HG03159 (cell line): ENCODE results near the gene SEL1L.
"Not testable (repeated sequence)": the region's sequence is repeated elsewhere in the genome, so short reads cannot be mapped to it uniquely, and the experiment has no call there.

ENCODE experiments used
- ATAC-seq: cut with Tn5 transposase; IDR thresholded peaks from one replicate; pipeline ENCODE4 v1.9.1; 2021; ENCODE audit warnings: mild to moderate bottlenecking, moderate library complexity; ENCODE audit not compliant: unreplicated experiment

The SEL1L gene

DNA sequence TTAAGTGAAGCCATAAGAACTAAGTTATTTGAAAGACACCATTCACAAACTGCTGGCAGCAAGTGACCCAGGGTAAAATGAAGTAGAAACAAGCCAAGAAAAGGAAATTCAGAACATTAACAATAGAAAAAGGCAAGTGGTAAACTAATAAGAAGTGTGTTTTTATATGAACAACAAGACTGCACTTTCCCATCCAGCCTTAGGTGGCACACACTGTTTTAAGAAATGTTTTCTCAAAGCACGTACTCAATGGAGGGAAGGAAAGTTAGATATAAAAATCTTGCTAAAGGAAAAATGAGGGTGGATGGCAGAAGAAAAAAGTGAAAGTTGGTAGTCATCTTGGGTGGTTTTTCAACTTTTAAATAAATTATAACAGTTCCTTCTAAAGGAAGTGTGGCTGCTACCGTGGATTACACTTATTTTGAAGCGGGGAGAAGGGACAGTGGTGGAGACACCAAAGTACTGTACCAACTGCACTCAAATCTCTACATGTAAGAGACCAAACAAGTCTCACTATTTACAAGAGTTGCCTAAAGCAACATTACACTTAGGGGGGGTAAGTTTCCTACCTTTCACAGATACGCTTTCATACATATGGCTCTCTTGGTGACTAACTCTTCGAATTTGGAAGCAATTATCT, 58.8 kb downstream of the SEL1L start:
- no peak for ATAC-seq

DNA sequence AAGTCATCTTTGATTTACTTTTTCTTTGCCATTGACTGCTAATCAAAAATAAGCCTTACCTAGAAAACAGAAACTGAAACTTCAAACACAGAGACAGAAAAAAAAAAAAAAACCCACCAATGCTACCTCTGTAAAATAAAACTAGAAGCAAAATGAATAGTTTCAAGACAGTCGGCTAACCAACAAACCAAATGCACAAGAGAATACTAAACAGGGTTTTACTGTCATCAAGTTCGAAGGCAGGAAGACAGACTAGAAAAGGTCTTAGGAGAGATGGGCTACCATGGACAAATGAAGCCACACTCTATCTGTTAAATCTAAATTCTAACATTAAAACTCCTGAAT, 59.5 kb downstream of the SEL1L start:
- peak; percentile 46 for ATAC-seq

- ATAC-seq = peak; percentile 34
These were observed 60.1 kb downstream of the SEL1L start for GRCh38 chr14:81473456-81474147.

DNA sequence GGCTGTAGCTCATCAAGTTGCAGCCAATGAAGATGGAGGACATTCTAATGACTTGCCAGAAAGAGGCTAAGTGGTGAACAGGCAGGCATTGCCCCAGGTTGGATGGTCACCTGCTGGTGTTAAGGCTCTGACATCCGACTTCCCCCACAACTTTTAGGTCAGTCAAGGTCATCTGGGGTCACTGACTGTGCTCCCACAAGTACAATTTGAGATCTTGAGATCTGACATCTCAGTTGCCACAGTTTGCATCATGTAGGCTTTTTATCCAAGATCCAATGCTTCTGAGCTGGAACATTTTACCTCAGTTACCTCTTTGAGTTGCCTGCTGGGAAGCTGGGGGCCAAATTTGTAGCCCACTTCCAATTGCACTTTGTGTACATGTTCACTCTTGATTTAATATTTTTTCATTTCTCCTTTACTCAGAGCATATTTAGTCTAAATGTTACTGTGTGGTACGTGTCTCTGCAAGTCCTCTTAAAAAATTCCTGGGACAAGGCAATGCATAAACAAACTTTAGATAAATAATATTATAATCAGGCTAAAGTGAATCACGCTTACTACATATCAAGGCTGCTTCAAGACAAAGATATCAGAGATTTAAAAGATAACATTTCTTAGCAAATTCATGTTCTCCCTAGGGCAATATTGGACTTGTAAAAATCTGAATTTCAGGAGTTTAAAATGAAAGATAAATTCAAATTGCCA, 61.4 kb downstream of the SEL1L start:
- no peak for ATAC-seq

DNA sequence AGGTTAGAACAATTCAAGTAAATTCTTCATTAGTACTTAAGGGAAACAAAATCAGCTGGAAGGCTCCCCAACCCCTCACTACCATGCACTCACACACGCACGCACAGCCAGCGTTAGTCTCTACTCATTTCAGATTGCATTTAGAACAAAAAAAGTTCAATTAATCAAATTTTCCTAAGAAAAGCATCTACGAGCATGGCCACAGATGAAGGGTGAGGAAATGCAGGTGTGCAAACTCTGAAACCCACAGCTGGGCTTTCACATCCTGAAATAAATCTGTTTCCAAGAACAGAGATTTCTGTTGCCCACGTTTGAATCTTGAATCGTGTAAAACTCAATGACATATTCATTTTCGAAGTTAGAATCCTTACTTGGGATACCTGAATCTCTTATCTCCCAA, 62.6 kb downstream of the SEL1L start:
- ATAC-seq = peak; percentile 9

DNA sequence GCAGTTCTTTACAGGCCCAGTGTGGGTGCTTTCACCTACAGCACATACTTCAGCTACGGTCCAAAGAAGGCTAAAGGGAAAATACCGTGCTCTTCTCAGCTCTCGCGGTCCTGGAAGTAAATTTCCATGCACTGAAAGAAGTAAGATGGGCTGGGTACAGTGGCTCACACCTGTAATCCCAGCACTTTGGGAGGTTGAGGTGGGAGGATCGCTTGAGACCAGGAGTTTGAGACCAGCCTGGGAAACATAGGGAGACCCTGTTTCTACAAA, 63.2 kb downstream of the SEL1L start:
- peak; percentile 21 for ATAC-seq

DNA sequence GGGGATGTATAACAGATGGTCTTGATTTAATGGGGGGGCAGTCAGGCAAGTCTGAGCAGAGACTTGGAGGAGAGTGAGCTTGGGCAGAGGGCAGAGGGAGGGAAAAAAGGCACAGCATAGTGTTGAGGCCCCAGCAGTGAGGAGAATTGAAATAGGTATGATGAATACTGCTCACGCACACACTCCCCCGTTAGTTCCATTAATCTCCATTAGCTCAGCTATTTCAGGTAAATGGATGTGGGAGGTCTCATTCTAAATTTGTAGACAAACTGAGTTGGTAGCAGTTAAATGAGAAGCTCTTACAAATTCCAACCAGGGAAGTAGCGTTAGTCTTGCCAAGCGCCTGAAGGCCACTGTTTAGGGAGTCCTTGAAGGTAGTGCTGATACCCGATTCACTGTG, 66.8 kb downstream of the SEL1L start:
- ATAC-seq = no peak

GRCh38 chr14:81465507-81466228, 68.0 kb downstream of the SEL1L start:
- ATAC-seq = no peak

DNA sequence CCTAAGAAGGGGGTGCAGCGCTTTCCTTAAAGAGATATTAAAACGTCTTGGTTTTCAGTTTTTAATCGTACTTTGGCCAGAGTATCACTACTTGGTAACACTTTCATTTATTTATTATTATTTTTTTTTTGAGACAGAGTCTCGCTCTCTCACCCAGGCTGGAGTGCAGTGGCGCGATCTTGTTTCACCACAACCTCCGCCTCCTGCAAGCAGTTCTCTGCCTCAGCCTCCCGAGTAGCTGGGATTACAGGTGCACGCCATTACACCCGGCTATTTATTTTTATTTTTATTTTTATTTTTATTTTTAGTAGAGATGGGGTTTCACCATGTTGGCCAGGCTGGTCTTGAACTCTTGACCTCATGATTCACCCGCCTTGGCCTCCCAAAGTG, 68.7 kb downstream of the SEL1L start:
- not testable (repeated sequence) for ATAC-seq

DNA sequence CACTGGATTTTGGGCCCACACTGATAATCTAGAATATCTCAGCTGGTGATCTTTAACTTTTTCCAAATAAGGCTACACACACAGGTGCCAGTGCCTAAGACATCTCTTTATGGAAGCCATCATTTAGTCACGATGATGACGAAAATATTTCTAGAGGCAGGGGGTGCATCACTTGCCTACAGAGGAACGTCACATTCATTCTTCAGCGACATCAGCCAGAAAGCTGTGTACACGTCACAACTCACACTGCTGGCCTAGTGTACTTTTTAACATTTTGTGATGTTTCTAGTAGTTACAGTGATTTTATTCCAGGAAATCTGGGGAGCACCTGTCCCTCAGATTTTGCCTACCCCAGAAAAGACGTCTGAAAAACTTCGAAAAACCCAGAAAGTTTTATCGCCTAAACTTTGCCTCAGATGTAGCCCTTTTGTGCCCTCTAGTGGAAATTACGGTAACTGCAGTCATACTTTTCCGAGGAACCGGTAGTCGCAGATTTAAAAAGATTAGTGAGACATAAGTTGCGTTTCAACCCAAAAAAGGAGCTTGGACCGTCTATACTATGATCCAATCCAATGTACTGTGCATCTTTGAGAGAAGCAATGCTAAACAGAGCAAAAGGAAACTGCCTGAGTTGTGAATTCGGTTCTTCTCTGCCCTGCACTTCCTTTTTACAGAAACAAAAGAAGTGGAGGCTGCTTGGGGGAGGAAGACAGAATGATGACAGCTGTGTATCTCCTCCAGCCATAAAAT, 69.2 kb downstream of the SEL1L start:
- ATAC-seq = peak; percentile 73

DNA sequence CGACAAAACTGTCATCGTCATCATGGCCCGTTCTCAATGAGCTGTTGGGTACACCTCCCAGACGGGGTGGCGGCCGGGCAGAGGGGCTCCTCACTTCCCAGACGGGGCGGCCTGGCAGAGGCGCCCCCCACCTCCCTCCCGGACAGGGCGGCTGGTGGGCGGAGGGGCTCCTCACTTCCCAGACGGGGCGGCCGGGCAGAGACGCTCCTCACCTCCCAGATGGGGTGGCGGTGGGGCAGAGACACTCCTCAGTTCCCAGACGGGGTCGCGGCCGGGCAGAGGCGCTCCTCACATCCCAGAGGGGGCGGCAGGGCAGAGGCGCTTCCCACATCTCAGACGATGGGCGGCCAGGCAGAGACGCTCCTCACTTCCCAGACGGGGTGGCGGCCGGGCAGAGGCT, 71.3 kb downstream of the SEL1L start:
- not testable (repeated sequence) for ATAC-seq

GRCh38 chr14:81459912-81460311, 73.7 kb downstream of the SEL1L start:
- ATAC-seq = no peak

GRCh38 chr14:81458352-81458751, 75.3 kb downstream of the SEL1L start:
- ATAC-seq = no peak

DNA sequence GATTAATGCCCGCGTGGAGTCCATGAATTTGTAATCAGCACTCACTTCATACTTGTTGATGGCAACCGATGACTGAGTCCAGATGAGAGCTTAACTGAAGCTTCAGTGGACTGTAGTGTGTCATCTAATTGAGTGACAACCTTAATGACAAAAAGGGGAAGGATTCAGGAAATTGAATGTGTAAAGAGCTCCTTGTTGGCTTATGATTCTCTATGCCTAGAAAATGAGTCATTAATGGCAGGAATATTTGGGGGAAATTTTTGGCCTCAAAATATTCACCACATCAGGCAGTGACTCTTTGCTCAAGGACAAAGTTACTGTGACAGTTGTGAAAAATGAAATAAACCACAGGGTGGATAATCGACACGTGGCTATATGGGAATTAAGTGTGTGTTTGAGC, 78.3 kb downstream of the SEL1L start:
- ATAC-seq = peak; percentile 36

GRCh38 chr14:81454572-81455218, 79.0 kb downstream of the SEL1L start:
- peak; percentile 86 for ATAC-seq

- ATAC-seq = peak; percentile 68
These were observed 80.4 kb downstream of the SEL1L start for GRCh38 chr14:81453166-81453766.

DNA sequence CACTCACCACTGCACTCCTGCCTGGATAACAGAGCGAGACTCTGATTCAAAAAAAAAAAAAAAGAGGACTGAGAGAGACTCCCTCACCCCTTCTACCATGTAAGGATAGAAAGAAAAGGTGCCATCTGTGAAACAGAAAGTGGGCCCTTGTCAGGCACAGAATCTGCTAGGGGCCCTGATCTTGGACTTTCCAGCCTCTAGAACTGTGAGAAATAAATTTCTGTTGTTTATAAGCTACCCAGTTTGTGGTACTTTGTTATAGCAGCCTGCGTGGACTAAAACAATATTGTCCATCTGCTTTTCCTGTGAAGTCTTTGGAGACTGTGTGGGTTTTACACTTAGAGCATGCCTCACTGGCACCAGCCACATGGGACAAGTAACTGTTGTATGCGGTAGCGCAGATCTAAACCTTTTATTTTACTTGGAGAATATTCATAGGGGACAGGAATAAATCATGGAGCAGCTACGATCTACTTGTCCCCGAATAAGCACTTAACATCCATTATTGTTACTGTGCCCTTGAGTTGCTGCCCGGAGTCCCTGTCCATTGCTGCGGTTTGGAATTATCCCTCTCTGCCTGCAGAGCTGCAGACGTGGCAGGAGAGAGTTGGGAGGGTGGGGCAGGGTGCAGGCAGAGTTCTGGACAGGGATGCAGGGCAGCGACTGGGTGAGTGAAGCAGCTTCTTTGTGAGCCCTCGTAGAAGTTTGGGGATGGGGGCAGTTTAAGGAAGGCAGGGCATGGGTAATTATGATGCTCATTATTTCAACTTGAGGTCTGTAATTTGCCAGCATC, 81.1 kb downstream of the SEL1L start:
- no peak for ATAC-seq

GRCh38 chr14:81450976-81451375, 82.7 kb downstream of the SEL1L start:
- no peak for ATAC-seq

DNA sequence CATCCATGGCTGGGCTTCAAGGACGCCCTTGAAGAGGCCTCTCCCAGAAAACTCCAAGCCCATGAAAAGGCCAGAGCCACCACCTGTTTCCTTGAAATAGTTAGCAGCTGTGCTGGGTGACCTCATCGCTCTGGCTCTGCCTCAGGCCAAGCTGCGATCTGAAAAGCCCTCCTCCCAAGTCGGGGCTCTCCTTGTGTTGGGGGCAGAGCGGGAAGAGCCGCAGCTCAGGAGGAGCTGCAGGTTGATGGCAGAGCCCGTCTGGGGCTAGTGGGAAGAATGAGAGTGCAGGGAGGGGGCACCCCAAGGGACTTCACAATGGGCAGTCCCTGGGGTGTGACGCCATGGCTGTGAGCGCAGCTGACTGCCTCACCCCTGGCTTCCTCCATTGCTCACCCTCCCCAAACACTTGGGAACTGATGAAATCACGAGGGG, 83.5 kb downstream of the SEL1L start:
- ATAC-seq = no peak
